ENCODE data around the gene PTDSS2. TPM values are rescaled to one million over a fixed set of nuclear protein-coding genes. Genes with fewer than 3 reads are reported as not detected.

PTDSS2 gene
- total and polyA plus RNA-seq, 9 of the 15 experiments (the other 6 are each of a cell fraction or from before 2014, with no cell fraction given): 0.45 to 53.9 (median 17.2) TPM

GRCh38 chr11:459511-460220 lies 9.6 kb downstream of the PTDSS2 start (continued):
- TF ChIP-seq NFIX (CRISPR knock-in tag; IDR thresholded peaks at IDR 0.05; ENCODE audit: low read depth) (no peak), ZNF121 (CRISPR knock-in tag; conservative IDR thresholded peaks at IDR 0.05) (no peak), STAT5A (IDR thresholded peaks at IDR 0.05; ENCODE audit: borderline replicate concordance, low read length) (no peak), ATF1 (CRISPR knock-in tag; IDR thresholded peaks at IDR 0.05) (no peak), ATF1 (tag; IDR thresholded peaks at IDR 0.05) (no peak), KDM4B (IDR thresholded peaks at IDR 0.05; ENCODE audit: borderline replicate concordance in 2 of 2, low read depth in 1 of 2) (no peak), SRSF9 (IDR thresholded peaks at IDR 0.05; ENCODE audit: borderline replicate concordance, low read depth, low read length) (no peak), JUN (IDR thresholded peaks at IDR 0.05; ENCODE audit: borderline replicate concordance, low read depth, low read length) (no peak), JUN (CRISPR knock-in tag; IDR thresholded peaks at IDR 0.05; ENCODE audit: borderline replicate concordance) (0 out of 2 replicates have a peak, but pooled peaks have one; percentile 27), NR2F6 (CRISPR knock-in tag; IDR thresholded peaks at IDR 0.05) (no peak), RBM17 (IDR thresholded peaks at IDR 0.05; ENCODE audit: borderline replicate concordance, low read depth, low read length) (no peak), ZNF695 (CRISPR knock-in tag; IDR thresholded peaks at IDR 0.05) (no peak), ZC3H4 (CRISPR knock-in tag; IDR thresholded peaks at IDR 0.05; ENCODE audit: borderline replicate concordance) (no peak), FOXO4 (CRISPR knock-in tag; IDR thresholded peaks at IDR 0.05) (no peak), L3MBTL2 (IDR thresholded peaks at IDR 0.05) (no peak), KDM1A (IDR thresholded peaks at IDR 0.05) (no peak), KDM5B (IDR thresholded peaks at IDR 0.05; ENCODE audit: insufficient replicate concordance, low read depth, low read length) (peak; percentile 10), SIRT6 (IDR thresholded peaks at IDR 0.05; ENCODE audit: low read depth, low read length) (no peak), NCOA1 (IDR thresholded peaks at IDR 0.05; ENCODE audit: low read depth) (no peak), BRD9 (IDR thresholded peaks at IDR 0.05; ENCODE audit: low read depth, partially characterized antibody) (no peak), HMG20B (CRISPR knock-in tag; IDR thresholded peaks at IDR 0.05) (no peak), NFE2 (IDR thresholded peaks at IDR 0.05; ENCODE audit: low read depth) (no peak), CEBPB (tag; IDR thresholded peaks at IDR 0.05) (no peak), ELF1 (tag; IDR thresholded peaks at IDR 0.05) (no peak), SUPT5H (IDR thresholded peaks at IDR 0.05) (peak; percentile 14; the same call in 1 of the 2 replicates)
